ENCODE results near the gene POLR1H. TPM values are rescaled to one million over a fixed set of nuclear protein-coding genes. Genes with fewer than 3 reads are reported as not detected.

The POLR1H gene
- total RNA-seq, 2 experiments from 2014 or later, result 53.0 to 58.1 TPM

- ATAC-seq (no peak), DNase-seq (no peak)
- Mint-ChIP-seq H3K4me3 (no peak overlapping the region), H3K4me1 (ENCODE audit: low read depth) (peaks cover 29% of the 10 kb centered on the region), H3K27me3 (no peaks in the 10 kb centered on the region), H3K36me3 (ENCODE audit: low read depth) (peaks cover 30% of the 10 kb centered on the region), H3K27ac (no peak overlapping the region), H3K9me3 (no peaks in the 10 kb centered on the region)
- ChIA-PET CTCF (no interaction called here), POLR2A (no interaction called here)
- TF ChIP-seq, protein P1, sequence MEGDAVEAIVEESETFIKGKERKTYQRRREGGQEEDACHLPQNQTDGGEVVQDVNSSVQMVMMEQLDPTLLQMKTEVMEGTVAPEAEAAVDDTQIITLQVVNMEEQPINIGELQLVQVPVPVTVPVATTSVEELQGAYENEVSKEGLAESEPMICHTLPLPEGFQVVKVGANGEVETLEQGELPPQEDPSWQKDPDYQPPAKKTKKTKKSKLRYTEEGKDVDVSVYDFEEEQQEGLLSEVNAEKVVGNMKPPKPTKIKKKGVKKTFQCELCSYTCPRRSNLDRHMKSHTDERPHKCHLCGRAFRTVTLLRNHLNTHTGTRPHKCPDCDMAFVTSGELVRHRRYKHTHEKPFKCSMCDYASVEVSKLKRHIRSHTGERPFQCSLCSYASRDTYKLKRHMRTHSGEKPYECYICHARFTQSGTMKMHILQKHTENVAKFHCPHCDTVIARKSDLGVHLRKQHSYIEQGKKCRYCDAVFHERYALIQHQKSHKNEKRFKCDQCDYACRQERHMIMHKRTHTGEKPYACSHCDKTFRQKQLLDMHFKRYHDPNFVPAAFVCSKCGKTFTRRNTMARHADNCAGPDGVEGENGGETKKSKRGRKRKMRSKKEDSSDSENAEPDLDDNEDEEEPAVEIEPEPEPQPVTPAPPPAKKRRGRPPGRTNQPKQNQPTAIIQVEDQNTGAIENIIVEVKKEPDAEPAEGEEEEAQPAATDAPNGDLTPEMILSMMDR (IDR thresholded peaks at IDR 0.05), result no peak
- intact Hi-C loops (cut with micrococcal nuclease), result no loop called here
Measured at GRCh38 chr6:30055513-30055912, 5.6 kb upstream of the POLR1H start.

DNA sequence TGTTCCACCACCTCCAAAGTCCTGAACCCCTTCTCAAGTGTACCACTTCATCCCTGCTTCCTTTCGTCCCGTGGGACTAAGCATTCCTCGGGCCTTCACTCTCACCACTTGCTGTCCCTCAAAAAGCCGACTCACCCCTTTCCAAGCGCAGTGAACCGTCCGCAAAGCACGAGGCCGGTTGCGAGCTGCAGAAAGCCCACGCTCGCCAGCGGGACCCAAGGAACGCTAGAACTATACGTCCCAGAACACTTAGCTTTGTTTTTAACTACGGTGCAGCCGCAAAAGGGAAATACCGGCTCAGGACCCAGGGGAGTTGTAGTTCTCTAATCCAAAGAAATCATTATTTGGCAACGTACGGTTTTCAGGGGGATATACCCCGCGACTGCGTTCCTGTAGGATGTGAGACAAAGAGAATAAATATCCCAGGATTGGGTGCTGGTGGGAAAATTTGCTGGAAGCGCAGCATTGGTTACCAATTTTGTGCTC, 416 bp upstream of the POLR1H start:
- ATAC-seq (peak; percentile 14), DNase-seq (peak; percentile 49)
- TF ChIP-seq, protein P1 (IDR thresholded peaks at IDR 0.05), result no peak
- Mint-ChIP-seq H3K27ac (peak overlapping the region; percentile 99), H3K4me1 (ENCODE audit: low read depth) (peaks cover 30% of the 10 kb centered on the region), H3K36me3 (ENCODE audit: low read depth) (peaks cover 43% of the 10 kb centered on the region), H3K4me3 (peak overlapping the region; percentile 92), H3K9me3 (peaks cover 3% of the 10 kb centered on the region), H3K27me3 (no peaks in the 10 kb centered on the region)
- POLR2A ChIA-PET, result interaction anchor here (0.7 to 2.5 kb wide), 11 partner anchors 8 to 173 kb away, joined by 3 to 9 read pairs (median 4); partner anchors contain the start of gene TRIM26
- CTCF ChIA-PET, result interaction anchor here (0.7 to 3.7 kb wide), 8 partner anchors 23 to 411 kb away, joined by 3 to 11 read pairs (median 4); no protein-coding TSS in a partner anchor
- intact Hi-C loops (cut with micrococcal nuclease), result no loop called here

- Mint-ChIP-seq H3K4me1 (ENCODE audit: low read depth) (peaks cover 35% of the 10 kb centered on the region), H3K4me3 (peak overlapping the region; percentile 92), H3K27me3 (no peaks in the 10 kb centered on the region), H3K9me3 (peaks cover 3% of the 10 kb centered on the region), H3K36me3 (ENCODE audit: low read depth) (peaks cover 40% of the 10 kb centered on the region), H3K27ac (peak overlapping the region; percentile 99)
- DNase-seq, result peak; percentile 57
- POLR2A ChIA-PET, result interaction anchor here (0.6 to 2.5 kb wide), 6 partner anchors 9 to 175 kb away, joined by 3 to 8 read pairs (median 4); no protein-coding TSS in a partner anchor
- TF ChIP-seq, protein P1 (IDR thresholded peaks at IDR 0.05), result no peak
- CTCF ChIA-PET, result interaction anchor here (1.0 to 3.7 kb wide), 3 partner anchors 40 to 213 kb away, joined by 3 to 11 read pairs (median 4); no protein-coding TSS in a partner anchor
- intact Hi-C loops (cut with micrococcal nuclease), result no loop called here
- peak; percentile 55 for ATAC-seq
Measured at GRCh38 chr6:30061858-30062458, 893 bp downstream of the POLR1H start.

DNA sequence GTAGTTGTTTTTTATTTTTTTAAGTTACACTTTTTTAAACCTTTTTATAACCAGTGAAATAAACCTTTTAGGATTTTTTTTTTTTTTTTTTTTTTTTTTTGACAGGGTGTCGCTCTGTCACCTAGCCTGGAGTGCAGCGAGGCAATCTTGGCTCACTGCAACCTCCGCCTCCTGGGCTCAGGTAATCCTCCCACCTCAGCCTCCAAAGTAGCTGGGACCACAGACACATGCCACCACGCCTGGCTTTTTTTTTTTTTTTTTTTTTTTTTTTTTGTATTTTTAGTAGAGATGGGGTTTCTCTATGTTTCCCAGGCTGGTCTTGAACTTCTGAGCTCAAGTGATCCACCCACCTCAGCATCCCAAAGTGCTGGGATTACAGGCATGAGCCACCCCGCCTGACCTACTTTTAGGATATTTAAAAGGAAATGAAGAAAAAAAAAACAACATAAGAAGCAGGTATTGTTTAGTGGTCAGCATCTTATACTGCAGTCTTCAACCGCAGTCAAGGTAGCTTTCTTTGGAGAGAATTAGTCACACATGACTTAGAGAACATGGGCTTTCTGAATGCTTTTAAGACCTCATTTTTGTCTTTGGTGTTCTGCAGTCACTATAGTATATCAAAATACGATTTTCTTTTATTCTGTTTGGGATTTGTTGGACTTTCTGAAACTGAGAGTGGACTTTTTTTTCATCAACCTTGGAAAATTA, 1.6 kb downstream of the POLR1H start:
- Mint-ChIP-seq H3K9me3 (peaks cover 3% of the 10 kb centered on the region), H3K36me3 (ENCODE audit: low read depth) (peaks cover 36% of the 10 kb centered on the region), H3K4me3 (peak overlapping the region; percentile 92), H3K27ac (peak overlapping the region; percentile 99), H3K4me1 (ENCODE audit: low read depth) (peaks cover 37% of the 10 kb centered on the region), H3K27me3 (no peaks in the 10 kb centered on the region)
- ChIA-PET CTCF (interaction anchor here (0.8 to 3.7 kb wide), 3 partner anchors 41 to 214 kb away, joined by 3 to 11 read pairs (median 3); no protein-coding TSS in a partner anchor), POLR2A (interaction anchor here (0.6 to 1.7 kb wide), 3 partner anchors 8 to 35 kb away, joined by 3 to 4 read pairs (median 4); no protein-coding TSS in a partner anchor)
- TF ChIP-seq, protein P1 (IDR thresholded peaks at IDR 0.05), result no peak
- no peak for ATAC-seq
- DNase-seq, result no peak
- intact Hi-C loops (cut with micrococcal nuclease), result no loop called here

Data from activated CD8-positive, alpha-beta T cell treated with anti-CD3 and anti-CD28 coated beads for 36 hours (primary cell).